Hepatocyte (in vitro differentiated cells): Measurements from ENCODE around the gene MRPL52. TPM values are rescaled to one million over a fixed set of nuclear protein-coding genes. Genes with fewer than 3 reads are reported as not detected.

Experiments
- DNase-seq: peaks from one replicate; pipeline ENCODE4 v3.0.0-alpha.2; 2016; ENCODE audit warnings: low spot score
- H2AFZ ChIP-seq: fragments of 200-600 bp; sonication (generic); 2 replicates; pipeline ENCODE4 v1.6.0; 2016; ENCODE audit warnings: antibody characterized with exemption, mild to moderate bottlenecking
- H3K27ac ChIP-seq: fragments of 200-600 bp; sonication (generic); 2 replicates; pipeline ENCODE4 v1.5.1; 2016; ENCODE audit warnings: mild to moderate bottlenecking
- H3K27me3 ChIP-seq: fragments of 200-600 bp; sonication (generic); 2 replicates; pipeline ENCODE4 v1.6.1; 2016
- H3K36me3 ChIP-seq: fragments of 200-600 bp; sonication (generic); replicated peaks from 2 replicates; pipeline ENCODE4 v1.5.1; 2016; ENCODE audit warnings: low read depth; ENCODE audit not compliant: insufficient read depth
- H3K4me1 ChIP-seq: fragments of 200-600 bp; sonication (generic); 2 replicates; pipeline ENCODE4 v1.5.1; 2016; ENCODE audit warnings: mild to moderate bottlenecking, moderate library complexity; ENCODE audit not compliant: insufficient read depth
- H3K4me2 ChIP-seq: fragments of 200-600 bp; sonication (generic); 2 replicates; pipeline ENCODE4 v1.6.0; 2016
- H3K4me3 ChIP-seq: fragments of 200-600 bp; sonication (generic); 2 replicates; pipeline ENCODE4 v1.5.1; 2016; ENCODE audit warnings: mild to moderate bottlenecking
- H3K79me2 ChIP-seq: fragments of 200-600 bp; sonication (generic); 2 replicates; pipeline ENCODE4 v1.6.0; 2017; ENCODE audit warnings: mild to moderate bottlenecking
- H3K9me2 ChIP-seq: fragments of 200-600 bp; sonication (generic); replicated peaks from 2 replicates; pipeline ENCODE4 v1.6.0; 2017; ENCODE audit warnings: mild to moderate bottlenecking; ENCODE audit not compliant: insufficient read depth
- H3K9me3 ChIP-seq: fragments of 200-600 bp; sonication (generic); 2 replicates; pipeline ENCODE4 v1.5.1; 2016; ENCODE audit warnings: low read depth, mild to moderate bottlenecking
- H4K20me1 ChIP-seq: fragments of 200-600 bp; sonication (generic); 2 replicates; pipeline ENCODE4 v1.6.0; 2016; ENCODE audit warnings: mild to moderate bottlenecking; ENCODE audit not compliant: insufficient read depth, poor library complexity, severe bottlenecking
- EZH2 ChIP-seq: fragments of 200-600 bp; sonication (generic); IDR thresholded peaks from 2 replicates; pipeline ENCODE4 v1.6.1; 2016; ENCODE audit warnings: antibody characterized with exemption, mild to moderate bottlenecking, borderline replicate concordance
- EZH2phosphoT487 ChIP-seq: fragments of 200-600 bp; sonication (generic); IDR thresholded peaks from one replicate; pipeline ENCODE4 v1.6.1; 2018; ENCODE audit warnings: antibody characterized with exemption, mild to moderate bottlenecking, low read depth, moderate library complexity; ENCODE audit not compliant: unreplicated experiment, severe bottlenecking
- WGBS: methylation state at CpG from one replicate; pipeline ENCODE4 v1.1.6; 2016; ENCODE audit warnings: low lambda C conversion rate; ENCODE audit errors: missing lambda C conversion rate; 5-methylcytosine and 5-hydroxymethylcytosine counted together
- polyA plus RNA-seq: library from polyadenylated mRNA; unstranded; fragments of >200 nt; fragmentation: Nextera tagmentation; extraction: Ambion mirVana; gene quantifications from 2 replicates; pipeline ENCODE4 v1.2.1, GENCODE V29; 2016
- total RNA-seq: library from RNA; depleted of rRNA; stranded (reverse); fragments of >200 nt; gene quantifications from 2 replicates; pipeline ENCODE4 v1.2.3, GENCODE V29; 2014
- TF ChIP-seq, protein P1 (sequence below): fragments of 200-600 bp; sonication (generic); IDR thresholded peaks from 2 replicates; pipeline ENCODE4 v1.5.1; 2016; ENCODE audit warnings: antibody characterized with exemption, mild to moderate bottlenecking; ENCODE audit not compliant: poor library complexity

Gene MRPL52
- total and polyA plus RNA-seq, 2 experiments from 2014 or later: 50.6 to 214 TPM

DNA sequence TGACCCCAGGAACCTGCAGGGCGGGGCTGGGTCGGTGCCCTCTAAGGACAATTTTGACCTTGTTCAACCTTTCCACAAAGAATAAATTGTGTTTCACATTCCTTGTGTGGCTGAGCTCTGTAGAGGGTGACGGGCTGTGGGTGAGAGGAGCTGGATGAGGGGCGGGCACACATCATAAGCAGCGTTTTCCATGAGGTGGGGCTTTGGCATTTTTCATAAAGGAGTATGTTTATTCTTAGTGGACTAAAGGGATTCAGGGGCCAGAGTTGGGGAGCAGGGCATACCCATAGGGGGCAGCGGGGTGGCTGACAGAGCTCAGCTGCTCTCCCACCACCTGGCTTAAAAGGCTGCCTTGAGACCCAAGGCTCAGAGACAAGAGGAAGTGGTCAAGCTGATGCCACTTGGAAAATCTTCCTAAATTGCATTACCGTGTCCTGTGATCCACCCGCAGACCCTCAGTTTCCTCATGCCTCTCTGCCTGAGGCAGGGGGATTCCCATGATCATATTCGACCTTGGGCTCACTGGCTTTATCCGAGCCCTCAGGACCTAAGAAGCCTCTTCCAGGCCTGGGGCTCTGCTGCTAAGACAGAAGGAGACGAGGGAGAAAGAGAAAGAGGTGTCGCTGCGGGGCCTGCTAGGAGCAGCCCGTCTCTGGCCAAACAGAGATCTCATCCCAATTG, 18.1 kb downstream of the MRPL52 start:
- Histone ChIP-seq H3K4me1 (peaks cover 50% of the 10 kb centered on the region), H2AFZ (no peak overlapping the region)
- WGBS: 62% methylated on average over 14 of the region's 14 CpGs

DNA sequence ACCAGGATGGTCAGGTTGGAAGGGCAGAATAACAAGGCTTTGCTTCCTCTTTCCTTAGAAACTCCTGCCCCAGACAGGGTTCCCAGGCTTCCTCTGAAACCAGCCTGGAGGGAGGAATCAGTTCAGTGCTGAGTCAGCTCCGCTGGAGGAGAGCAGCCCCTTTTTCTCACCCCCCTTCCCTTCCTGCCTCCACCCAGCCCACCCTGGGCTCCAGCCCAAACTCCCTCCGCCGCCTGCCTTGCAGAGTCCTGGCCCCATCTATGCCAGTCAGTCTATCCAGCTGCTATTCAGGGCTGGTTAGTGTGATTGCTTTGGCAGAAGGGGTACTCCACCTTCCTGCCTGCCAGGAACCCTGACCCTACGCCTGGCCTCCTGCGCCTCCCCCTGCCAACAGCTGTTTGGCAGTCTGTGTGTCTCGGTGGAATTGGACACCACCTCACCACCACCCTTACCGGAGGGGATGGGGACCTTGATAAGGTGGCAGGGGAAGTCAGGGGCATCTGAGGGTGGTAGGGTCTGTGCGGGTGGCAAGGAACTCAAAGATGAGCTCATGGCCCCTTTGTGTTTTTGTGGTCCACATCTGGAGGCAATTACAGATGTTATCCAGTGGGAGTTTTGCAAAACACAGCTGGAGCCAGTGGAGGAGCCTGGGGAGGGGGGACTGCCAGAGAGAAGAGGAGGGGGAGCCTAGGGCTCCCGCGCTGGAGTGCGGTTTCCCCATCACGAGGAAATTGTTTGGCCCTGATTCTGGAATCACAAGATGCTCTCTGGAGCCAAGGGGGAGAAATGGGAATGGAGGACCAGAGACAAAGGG, 18.9 kb downstream of the MRPL52 start:
- Histone ChIP-seq H3K4me2 (peak overlapping the region; percentile 67), H3K27me3 (no peaks in the 10 kb centered on the region), H3K4me3 (no peak overlapping the region), H3K27ac (peak overlapping the region; percentile 99), H3K36me3 (no peaks in the 10 kb centered on the region), H4K20me1 (no peaks in the 10 kb centered on the region), H3K9me3 (no peaks in the 10 kb centered on the region), H3K9me2 (no peaks in the 10 kb centered on the region), H3K4me1 (peaks cover 50% of the 10 kb centered on the region), H3K79me2 (no peaks in the 10 kb centered on the region), H2AFZ (no peak overlapping the region)
- TF ChIP-seq, protein P1, sequence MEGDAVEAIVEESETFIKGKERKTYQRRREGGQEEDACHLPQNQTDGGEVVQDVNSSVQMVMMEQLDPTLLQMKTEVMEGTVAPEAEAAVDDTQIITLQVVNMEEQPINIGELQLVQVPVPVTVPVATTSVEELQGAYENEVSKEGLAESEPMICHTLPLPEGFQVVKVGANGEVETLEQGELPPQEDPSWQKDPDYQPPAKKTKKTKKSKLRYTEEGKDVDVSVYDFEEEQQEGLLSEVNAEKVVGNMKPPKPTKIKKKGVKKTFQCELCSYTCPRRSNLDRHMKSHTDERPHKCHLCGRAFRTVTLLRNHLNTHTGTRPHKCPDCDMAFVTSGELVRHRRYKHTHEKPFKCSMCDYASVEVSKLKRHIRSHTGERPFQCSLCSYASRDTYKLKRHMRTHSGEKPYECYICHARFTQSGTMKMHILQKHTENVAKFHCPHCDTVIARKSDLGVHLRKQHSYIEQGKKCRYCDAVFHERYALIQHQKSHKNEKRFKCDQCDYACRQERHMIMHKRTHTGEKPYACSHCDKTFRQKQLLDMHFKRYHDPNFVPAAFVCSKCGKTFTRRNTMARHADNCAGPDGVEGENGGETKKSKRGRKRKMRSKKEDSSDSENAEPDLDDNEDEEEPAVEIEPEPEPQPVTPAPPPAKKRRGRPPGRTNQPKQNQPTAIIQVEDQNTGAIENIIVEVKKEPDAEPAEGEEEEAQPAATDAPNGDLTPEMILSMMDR: no peak
- no peak for TF ChIP-seq EZH2phosphoT487
- no peak for TF ChIP-seq EZH2
- peak; percentile 87 for DNase-seq
- WGBS: 58% methylated on average over 12 of the region's 12 CpGs

More for the DNA sequence above, 18.1 kb downstream of the MRPL52 start:
- no peaks in the 10 kb centered on the region for H3K36me3 ChIP-seq
- peak overlapping the region; percentile 67 for H3K4me2 ChIP-seq
- no peaks in the 10 kb centered on the region for H3K79me2 ChIP-seq
- H3K27me3 ChIP-seq: no peaks in the 10 kb centered on the region
- no peak overlapping the region for H3K4me3 ChIP-seq
- no peaks in the 10 kb centered on the region for H3K9me2 ChIP-seq
- peak; percentile 53 for DNase-seq
- no peaks in the 10 kb centered on the region for H3K9me3 ChIP-seq
- H4K20me1 ChIP-seq: no peaks in the 10 kb centered on the region
- no peak for TF ChIP-seq EZH2phosphoT487
- TF ChIP-seq, protein P1: no peak
- no peak for TF ChIP-seq EZH2
- peak overlapping the region; percentile 99 for H3K27ac ChIP-seq

- Histone ChIP-seq H3K79me2 (no peaks in the 10 kb centered on the region), H3K4me1 (peaks cover 50% of the 10 kb centered on the region), H3K27ac (peak overlapping the region; percentile 96), H3K27me3 (no peaks in the 10 kb centered on the region), H2AFZ (no peak overlapping the region), H4K20me1 (no peaks in the 10 kb centered on the region), H3K4me2 (peak overlapping the region; percentile 34), H3K9me3 (no peaks in the 10 kb centered on the region), H3K36me3 (no peaks in the 10 kb centered on the region), H3K9me2 (no peaks in the 10 kb centered on the region), H3K4me3 (no peak overlapping the region)
- DNase-seq: no peak
- no peak for TF ChIP-seq EZH2phosphoT487
- TF ChIP-seq EZH2: no peak
- TF ChIP-seq, protein P1: no peak
- 60% methylated on average over 19 of the region's 19 CpGs for WGBS
Measured at GRCh38 chr14:22849212-22849819, 19.6 kb downstream of the MRPL52 start.
